Left cardiac atrium (tissue), 4 donors: ENCODE data around the gene JUN. TPM values are rescaled to one million over a fixed set of nuclear protein-coding genes. Genes with fewer than 3 reads are reported as not detected.

ENCODE experiments used
- ATAC-seq, 2 donors: fragments of 200-7000 bp; cut with Tn5 transposase; one replicate each; pipeline ENCODE4 v1.9.1; 2020; ENCODE audit warnings: mild to moderate bottlenecking in 2 of 2, moderate library complexity in 2 of 2
- DNase-seq: peaks from one replicate; pipeline ENCODE4 v3.0.0-alpha.2; 2020
- intact Hi-C, 2 donors: fragments of 100-400 bp; cut with DNase I; formaldehyde crosslinking; loops; one replicate each; pipeline versions ENCODE4 v1.14.1 to v1.15.1; 2022 to 2023
- total RNA-seq, 2 donors: library from RNA; stranded (reverse); fragmentation: NEBNext Ultra II Directional; extraction: Animal tissue kit (Norgen Biotek cat#: 25700); gene quantifications; one replicate each; pipeline ENCODE4 v1.2.1, GENCODE V29; 2021
- donor health status: DM: no; HTN: yes; CAD: no.
- donor health status: DM: no; HTN: yes; CAD: no; lungs with severe emphysema.
- donor health status: DM: yes; HTN: yes; CAD: no.
- donor health status: Dilated cardiomyopathy.

Gene JUN
- total RNA-seq, 2 donors from 2014 or later = 67.6 to 78.0 TPM

- DNase-seq = no peak
- intact Hi-C loops = no loop called here
- ATAC-seq = no peak
Measured at GRCh38 chr1:58769809-58770320, 14.0 kb downstream of the JUN start.

GRCh38 chr1:58768971-58769808 lies 14.7 kb downstream of the JUN start:
- intact Hi-C loops = no loop called here
- DNase-seq (peak; percentile 86), ATAC-seq (peak in 1 of 2 donors; percentile 35)

DNA sequence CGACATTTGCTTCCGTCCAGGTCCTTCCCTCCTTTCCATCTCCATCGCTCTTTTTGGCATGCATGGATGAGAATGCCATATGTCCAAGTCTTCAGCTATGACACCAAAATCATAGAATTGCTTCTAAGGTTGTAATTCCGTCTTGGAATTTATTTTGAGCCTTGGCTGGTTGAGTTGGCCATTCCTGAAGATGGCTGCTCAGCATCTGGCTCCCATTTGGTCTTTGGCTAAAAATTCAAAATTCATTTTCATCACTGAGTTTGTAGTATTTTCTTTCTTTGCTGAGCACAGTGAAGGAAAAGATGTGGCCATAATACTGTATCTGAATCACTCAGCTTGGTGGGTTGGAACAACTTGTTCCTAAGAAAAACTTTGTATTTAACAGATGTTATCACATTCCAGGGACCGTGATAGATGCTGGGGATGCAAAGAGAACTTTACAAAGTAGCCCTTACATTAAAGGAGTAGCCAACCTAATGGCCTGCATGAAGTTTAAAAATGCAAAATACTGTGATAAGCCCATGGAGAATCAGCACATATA lies 15.6 kb downstream of the JUN start:
- DNase-seq (no peak), ATAC-seq (no peak)
- intact Hi-C loops = no loop called here

DNA sequence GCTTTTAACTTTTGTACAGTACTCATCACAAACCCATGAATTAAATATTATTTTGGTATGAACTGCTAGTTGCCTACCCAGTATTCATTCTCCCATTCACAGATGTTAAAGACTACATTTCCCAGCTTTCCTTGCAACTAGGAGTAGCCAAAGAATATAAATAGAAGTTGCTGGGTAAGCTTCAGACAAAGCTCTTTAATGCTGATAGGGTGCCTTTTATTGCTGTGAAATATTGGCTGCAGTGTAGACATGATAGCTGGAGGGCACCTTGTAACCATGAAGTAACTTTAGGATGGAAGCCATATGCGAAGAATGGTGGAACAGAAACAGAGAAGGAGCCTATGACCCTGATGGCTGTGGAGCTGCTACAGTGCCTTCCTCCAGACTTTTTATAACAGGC lies 16.7 kb downstream of the JUN start:
- ATAC-seq = peak in 1 of 2 donors; percentile 33
- intact Hi-C loops = loop anchor here in 1 of 2 donors (2.0 kb wide), 1 partner anchor 26 kb away; no protein-coding TSS in a partner anchor
- DNase-seq = no peak

DNA sequence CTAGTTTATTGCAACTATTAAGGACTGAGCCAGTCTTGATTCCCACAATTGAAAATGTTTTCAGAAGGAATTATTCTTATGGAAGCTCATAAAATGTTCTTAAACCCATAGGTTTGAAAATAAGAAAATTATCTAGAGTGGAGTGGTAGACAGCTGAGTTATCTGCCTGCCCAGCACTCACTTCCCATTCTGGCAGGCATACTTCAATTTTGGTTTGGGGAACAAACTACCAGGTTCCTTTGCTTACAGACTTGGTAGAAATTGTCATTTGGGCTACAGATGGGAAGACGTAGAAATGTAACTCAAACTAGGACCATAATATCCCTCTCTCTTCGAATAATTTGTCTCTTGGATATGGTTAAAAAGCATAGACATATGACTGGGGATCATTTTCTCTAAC lies 18.4 kb downstream of the JUN start:
- no peak for ATAC-seq
- intact Hi-C loops = no loop called here
- DNase-seq = no peak

DNA sequence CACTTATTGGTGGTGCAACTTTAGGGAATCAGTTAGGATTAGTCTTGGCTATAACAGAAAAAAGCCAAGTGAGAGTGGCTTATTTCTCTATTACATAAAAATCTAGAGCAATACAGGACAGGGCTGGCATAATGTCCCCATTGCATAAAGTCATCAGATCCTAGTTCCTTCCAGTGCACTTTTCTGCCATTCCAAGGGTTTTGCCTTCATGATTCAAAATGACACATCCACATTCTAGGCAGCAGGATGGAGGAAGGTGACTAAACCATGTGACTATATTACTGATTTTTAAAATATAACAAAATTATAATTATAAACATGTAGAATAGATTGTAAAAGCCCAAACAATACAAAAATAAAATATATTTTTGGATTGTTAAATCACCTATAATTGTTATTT lies 18.8 kb downstream of the JUN start:
- intact Hi-C loops = no loop called here
- ATAC-seq = no peak

DNA sequence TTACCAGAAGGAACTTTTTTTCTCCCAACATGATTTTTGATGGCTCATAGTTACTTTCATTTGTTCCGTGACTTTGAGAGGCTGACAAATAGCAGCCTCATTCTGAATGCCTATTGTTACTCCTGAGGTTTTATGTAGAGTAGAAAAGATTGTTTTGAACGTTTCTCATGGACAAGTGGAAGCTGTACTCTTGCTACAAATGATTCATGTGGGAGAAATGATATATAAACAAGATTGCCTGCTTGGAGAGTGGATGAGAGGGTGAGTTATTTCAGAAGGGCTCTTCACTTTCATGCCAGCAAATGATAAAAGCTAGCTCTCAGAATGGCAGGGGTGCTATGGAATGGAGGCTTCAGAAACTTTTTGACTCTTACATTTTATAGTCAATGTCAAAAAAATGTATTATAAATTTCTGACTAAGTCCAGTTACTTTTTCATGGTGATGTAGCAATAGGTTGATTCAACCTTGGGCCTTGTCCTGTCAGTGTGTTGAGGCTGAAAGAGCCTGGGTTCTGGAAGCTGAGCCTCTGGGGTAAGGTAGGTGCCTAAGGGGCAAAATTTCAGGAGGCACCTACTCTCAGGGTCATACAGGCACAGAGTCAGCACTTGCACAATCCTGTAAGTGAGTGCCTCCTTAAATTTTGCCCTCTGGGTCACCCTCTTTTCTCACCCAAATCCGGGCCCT lies 19.4 kb downstream of the JUN start:
- no peak for DNase-seq
- ATAC-seq = peak in 1 of 2 donors; percentile 73
- intact Hi-C loops = no loop called here

More for the DNA sequence above, 18.8 kb downstream of the JUN start:
- DNase-seq = no peak

- no peak for DNase-seq
- ATAC-seq = peak in 1 of 2 donors; percentile 40
- intact Hi-C loops = no loop called here
Measured at GRCh38 chr1:58763214-58763613, 20.6 kb downstream of the JUN start.

DNA sequence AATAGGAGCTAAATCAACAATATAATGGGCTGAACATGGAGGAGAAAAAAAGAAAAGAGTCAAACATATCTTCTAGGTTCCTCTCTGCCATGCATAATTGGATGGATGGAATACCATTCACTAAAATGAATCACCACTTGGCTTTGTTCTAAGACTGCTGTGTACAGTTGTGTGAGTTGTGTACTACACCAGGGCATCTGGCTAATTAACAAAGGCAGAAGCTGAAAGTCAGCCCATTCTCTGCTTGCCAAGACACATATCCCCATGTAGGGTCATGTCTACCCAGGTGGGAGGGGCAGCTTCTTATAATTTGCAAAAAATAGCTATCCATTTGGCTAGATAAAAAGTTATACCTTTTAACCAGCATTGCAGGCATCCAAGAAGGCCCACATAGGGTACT lies 21.0 kb downstream of the JUN start:
- ATAC-seq (peak in 1 of 2 donors; percentile 22), DNase-seq (no peak)
- intact Hi-C loops = no loop called here

DNA sequence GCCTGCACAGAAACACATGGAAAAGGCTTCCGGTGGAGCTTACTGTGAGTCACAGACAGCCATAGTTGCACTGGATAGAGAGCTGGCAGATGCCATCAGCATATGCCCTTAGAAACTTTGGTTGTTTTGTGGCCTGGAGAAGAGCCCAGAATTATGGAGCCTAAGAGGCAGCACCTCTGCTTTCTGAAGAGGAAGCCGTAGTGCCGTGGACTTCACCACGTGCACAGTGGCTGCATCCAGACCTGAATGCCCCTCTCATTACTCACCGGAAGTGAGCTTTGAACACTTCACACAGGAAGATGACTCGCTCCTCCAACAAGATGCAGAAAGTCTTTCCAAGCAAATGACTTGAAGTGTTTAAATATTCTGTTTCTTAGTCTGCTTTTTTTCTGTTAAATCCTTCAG lies 28.4 kb downstream of the JUN start:
- DNase-seq (peak; percentile 71), ATAC-seq (peak; percentile 88 to 97)
- intact Hi-C loops = no loop called here

DNA sequence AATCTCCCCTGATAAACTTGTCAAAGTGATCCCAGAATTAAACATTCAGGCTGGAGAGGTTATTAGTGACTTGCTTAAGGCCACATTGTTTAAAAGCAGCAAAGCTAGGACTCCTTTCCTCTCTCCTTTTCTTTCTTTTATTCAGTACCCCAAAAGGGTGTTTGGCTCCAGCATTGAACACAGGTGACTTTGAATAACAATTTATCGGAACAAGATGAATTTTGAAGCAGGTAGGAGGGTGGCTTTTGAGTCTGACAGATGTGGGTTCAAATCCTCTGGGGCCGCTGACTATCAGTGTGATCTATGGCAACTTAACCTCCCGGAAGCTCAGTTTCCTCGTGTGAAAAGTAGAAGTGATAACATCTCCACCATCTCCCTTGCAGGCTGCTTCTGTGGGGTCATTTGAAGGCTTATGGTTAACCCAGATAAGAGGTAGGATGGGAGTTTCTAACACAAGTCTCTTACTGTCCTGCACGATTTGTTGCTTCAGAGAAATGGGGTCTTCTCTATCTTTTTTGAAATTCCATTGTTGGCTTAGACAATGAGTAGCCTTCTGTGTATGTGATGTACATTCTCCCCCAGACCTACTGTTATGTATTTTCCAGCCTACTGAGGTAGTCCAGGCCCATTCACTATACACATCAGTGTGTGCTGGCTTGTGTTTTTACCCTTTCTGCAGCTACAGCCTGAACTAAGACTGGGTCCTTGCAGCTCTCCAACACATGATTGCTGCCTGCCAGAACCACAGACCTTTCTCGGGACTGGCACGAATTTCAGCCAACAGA lies 29.0 kb downstream of the JUN start:
- intact Hi-C loops = no loop called here
- no peak for DNase-seq
- peak in 1 of 2 donors; percentile 3 for ATAC-seq

DNA sequence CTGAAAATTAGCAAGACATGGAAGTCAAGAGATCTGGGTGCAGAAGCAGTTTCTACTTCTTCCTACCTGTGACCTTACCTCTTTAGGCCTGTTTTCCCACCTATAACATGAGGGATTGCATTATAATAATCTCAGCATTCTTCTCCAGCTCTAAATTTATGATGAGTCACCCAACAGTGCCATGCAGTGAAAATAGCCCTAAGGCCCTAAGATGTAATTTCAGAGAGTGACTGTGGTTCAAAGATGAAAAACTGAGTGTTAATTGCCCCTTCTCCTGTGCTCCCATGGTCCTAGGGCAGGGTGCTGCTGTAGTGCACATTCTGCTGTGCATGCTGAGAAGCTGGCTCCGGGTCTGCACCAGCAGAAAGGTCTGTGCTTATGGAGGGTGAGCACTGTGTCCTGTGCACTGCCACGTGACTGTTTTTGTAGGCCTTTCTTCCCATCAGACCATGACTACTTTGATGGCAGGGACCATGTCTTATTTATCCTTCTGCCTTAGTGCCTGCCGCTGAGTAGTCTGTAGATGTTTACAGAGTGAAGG lies 29.7 kb downstream of the JUN start:
- DNase-seq = no peak
- no peak for ATAC-seq
- intact Hi-C loops = no loop called here

- ATAC-seq (no peak), DNase-seq (no peak)
- intact Hi-C loops = no loop called here
Measured at GRCh38 chr1:58753431-58753866, 30.4 kb downstream of the JUN start.

- DNase-seq = no peak
- intact Hi-C loops = loop anchor here in 1 of 2 donors (10.0 kb wide), 1 partner anchor 955 kb away; no protein-coding TSS in a partner anchor
- no peak for ATAC-seq
Measured at GRCh38 chr1:58749646-58750045, 34.2 kb downstream of the JUN start.

DNA sequence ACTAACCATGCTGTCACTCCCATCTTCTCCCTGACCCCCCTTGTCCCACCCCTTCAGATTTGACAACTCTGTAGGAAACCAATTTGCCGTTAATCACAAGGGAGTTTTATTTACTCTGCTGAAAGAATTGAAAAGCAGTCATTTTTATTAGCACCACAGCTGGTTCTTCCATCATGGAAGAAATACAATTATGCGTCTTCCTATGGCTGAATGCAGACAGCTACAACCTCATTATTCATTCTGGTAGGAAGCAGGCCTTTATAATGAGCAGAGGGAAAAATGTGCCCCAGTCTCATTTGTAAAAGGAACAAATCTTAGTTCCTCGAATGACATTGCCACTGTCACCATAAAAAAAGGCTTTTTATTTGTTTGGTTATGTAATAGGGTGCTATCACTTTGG lies 35.2 kb downstream of the JUN start:
- intact Hi-C loops = loop anchor here in 1 of 2 donors (10.0 kb wide), 1 partner anchor 956 kb away; no protein-coding TSS in a partner anchor
- ATAC-seq (no peak), DNase-seq (no peak)

DNA sequence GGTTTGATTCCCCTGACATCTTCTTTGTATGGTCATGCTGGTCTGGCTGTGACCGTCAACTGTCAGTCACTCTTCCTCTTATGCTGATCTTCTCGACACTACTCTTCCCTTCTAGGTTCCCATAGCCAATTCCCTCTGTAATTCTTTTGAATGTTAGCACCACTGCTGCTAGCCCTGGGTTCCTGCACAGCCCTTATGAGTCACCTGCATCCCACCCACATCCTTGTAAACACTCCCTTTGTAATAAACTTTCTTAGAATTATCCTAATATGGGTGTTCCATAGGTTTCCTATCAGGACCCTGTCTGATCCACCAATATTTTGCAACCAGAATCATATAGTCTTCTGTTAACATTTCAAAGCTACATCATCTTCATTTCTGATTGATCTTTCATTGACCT lies 37.1 kb downstream of the JUN start:
- no peak for ATAC-seq
- intact Hi-C loops = loop anchor here in 1 of 2 donors (10.0 kb wide), 1 partner anchor 958 kb away; no protein-coding TSS in a partner anchor

DNA sequence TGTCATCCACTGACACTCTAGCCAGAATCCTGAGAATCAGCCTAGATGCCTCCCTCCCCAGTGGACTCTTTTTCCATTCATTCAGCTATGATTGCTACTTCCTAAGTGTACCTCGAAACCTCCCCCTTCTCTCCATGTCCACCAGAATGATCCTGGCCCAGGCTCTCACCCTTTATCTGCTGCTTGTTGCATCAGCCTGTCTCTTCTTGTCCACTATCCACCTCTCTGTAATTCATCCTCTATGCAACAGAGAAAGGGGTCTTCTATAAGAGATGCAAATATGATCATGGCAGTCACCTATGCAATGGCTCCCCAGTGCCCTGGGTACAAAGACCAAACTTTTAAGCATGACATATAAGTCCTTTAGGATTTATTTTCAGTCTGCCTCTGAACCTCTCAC lies 37.7 kb downstream of the JUN start:
- DNase-seq (no peak), ATAC-seq (no peak)
- intact Hi-C loops = loop anchor here in 1 of 2 donors (10.0 kb wide), 1 partner anchor 959 kb away; no protein-coding TSS in a partner anchor

More for the DNA sequence above, 37.1 kb downstream of the JUN start:
- DNase-seq = no peak

DNA sequence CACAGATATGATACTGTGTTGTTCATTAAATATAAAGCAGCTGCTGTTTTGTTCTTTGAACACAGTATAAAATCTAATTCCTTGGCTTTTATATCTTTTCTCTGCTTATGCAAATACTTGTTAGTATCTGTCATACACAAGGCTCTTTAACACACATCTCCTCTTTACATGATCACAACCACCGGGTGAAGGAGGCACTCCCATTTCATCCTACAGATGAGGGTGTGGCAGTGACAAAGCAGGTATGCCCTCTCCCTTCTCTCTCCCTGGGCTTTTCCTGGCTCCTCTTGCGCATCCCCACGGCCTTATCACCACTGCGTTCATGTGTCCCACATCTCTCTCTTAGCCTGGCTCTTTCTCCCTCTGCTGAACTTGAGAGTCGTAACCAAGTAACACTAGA lies 38.2 kb downstream of the JUN start:
- ATAC-seq (no peak), DNase-seq (no peak)
- intact Hi-C loops = loop anchor here in 1 of 2 donors (10.0 kb wide), 1 partner anchor 959 kb away; no protein-coding TSS in a partner anchor
